ENCODE data around the gene C2CD3. TPM values are rescaled to one million over a fixed set of nuclear protein-coding genes. Genes with fewer than 3 reads are reported as not detected.

Gene C2CD3
- total and polyA plus RNA-seq, 2 of the 4 experiments (the other 2 are of a cell fraction): 11.1 to 19.2 TPM

- Histone ChIP-seq H3K4me3 (ENCODE audit: insufficient read depth, low read depth, low read length) (no peak overlapping the region), H3K14ac (replicated peaks; ENCODE audit: low read depth, low read length) (no peak overlapping the region), H3K27me3 (ENCODE audit: control insufficient read depth, insufficient read depth, low read length) (no peaks in the 10 kb centered on the region), H4K91ac (ENCODE audit: insufficient read depth, low read depth, low read length) (no peak overlapping the region), H4K20me1 (ENCODE audit: insufficient read depth, low read length) (peaks cover 17% of the 10 kb centered on the region; the same call in 1 of the 2 replicates), H3K27ac (ENCODE audit: insufficient read depth, low read length) (no peak overlapping the region), H4K8ac (ENCODE audit: low read depth in 2 of 2, low read length in 2 of 2) (no peak overlapping the region), H2AFZ (replicated peaks; ENCODE audit: low read length, poor library complexity) (no peak overlapping the region), H3K36me3 (ENCODE audit: control insufficient read depth, insufficient read depth, low read length) (peaks cover 6% of the 10 kb centered on the region), H3K9ac (ENCODE audit: low read depth, low read length) (no peak overlapping the region), H2AK9ac (replicated peaks; ENCODE audit: low read depth, low read length, poor library complexity) (no peak overlapping the region), H3K56ac (ENCODE audit: extremely low read depth, insufficient read depth, low read length) (no peak overlapping the region), H3K9me1 (ENCODE audit: insufficient read depth, low read length) (peaks cover 3% of the 10 kb centered on the region; the same call in 1 of the 2 replicates), H2BK20ac (ENCODE audit: low read depth, low read length) (no peak overlapping the region), H2BK120ac (ENCODE audit: low read depth, low read length) (no peak overlapping the region), H2AK5ac (ENCODE audit: low read depth, low read length) (no peak overlapping the region), H2BK5ac (ENCODE audit: low read depth, low read length, poor library complexity, severe bottlenecking) (no peak overlapping the region), H3K18ac (ENCODE audit: low read depth, low read length) (no peak overlapping the region), H3K4me2 (ENCODE audit: low read depth, low read length) (no peak overlapping the region), H3K4me1 (ENCODE audit: control insufficient read depth, insufficient read depth, low read length) (no peaks in the 10 kb centered on the region), H3K79me1 (ENCODE audit: low read depth in 1 of 2, low read length in 2 of 2) (peaks cover 30 to 62% of the 10 kb centered on the region in 2 experiments), H3K23ac (ENCODE audit: low read depth, low read length) (no peak overlapping the region), H2BK15ac (ENCODE audit: low read depth, low read length) (no peak overlapping the region), H3K9me3 (ENCODE audit: control insufficient read depth, insufficient read depth, low read length) (no peaks in the 10 kb centered on the region), H4K5ac (ENCODE audit: low read depth, low read length) (no peak overlapping the region), H3K4ac (ENCODE audit: low read depth, low read length) (no peak overlapping the region)
- in situ Hi-C loops (cut with MboI; ENCODE audit: low sequenced_read_pairs): no loop called here
- TF ChIP-seq SMC3 (IDR thresholded peaks at IDR 0.05; ENCODE audit: low read depth, low read length): no peak
- no peak for TF ChIP-seq BHLHE40 (IDR thresholded peaks at IDR 0.05; ENCODE audit: low read depth, low read length)
- no peak for TF ChIP-seq RAD21 (IDR thresholded peaks at IDR 0.05; ENCODE audit: low read length)
- TF ChIP-seq RCOR1 (IDR thresholded peaks at IDR 0.05; ENCODE audit: insufficient replicate concordance, low read length): no peak
- no peak for TF ChIP-seq NFE2L2 (IDR thresholded peaks at IDR 0.05; ENCODE audit: low read depth, low read length)
- TF ChIP-seq ELK1 (IDR thresholded peaks at IDR 0.05; ENCODE audit: borderline replicate concordance, low read depth, low read length): no peak
- TF ChIP-seq POLR2A (IDR thresholded peaks at IDR 0.05; ENCODE audit: low read depth, low read length): no peak
- TF ChIP-seq CTCF (conservative IDR thresholded peaks at IDR 0.05; ENCODE audit: low read depth, low read length): no peak
- TF ChIP-seq FOS (IDR thresholded peaks at IDR 0.05; ENCODE audit: low read depth, low read length): no peak
- TF ChIP-seq MAFK (IDR thresholded peaks at IDR 0.05; ENCODE audit: low read depth, low read length): no peak
- TF ChIP-seq MXI1 (IDR thresholded peaks at IDR 0.05; ENCODE audit: borderline replicate concordance, low read depth, low read length): no peak
- TF ChIP-seq MAZ (IDR thresholded peaks at IDR 0.05; ENCODE audit: borderline replicate concordance, low read depth, low read length): no peak
- TF ChIP-seq RFX5 (IDR thresholded peaks at IDR 0.05; ENCODE audit: low read depth, low read length): no peak
- ChIA-PET POLR2A (ENCODE audit: unreplicated experiment) (no interaction called here), CTCF (no interaction called here)
- ATAC-seq (ENCODE audit: low read depth) (no peak), DNase-seq (peak; percentile 26)
- BruUV-seq (replicated peaks): no TSS peak
- dilution Hi-C loops (cut with HindIII; ENCODE audit: low sequenced_read_pairs, unreplicated experiment): no loop called here
- intact Hi-C loops (cut with micrococcal nuclease): no loop called here
Observed at GRCh38 chr11:74195828-74196227, 25.0 kb upstream of the C2CD3 start.
